ENCODE measurements around the gene TIMM29. TPM values are rescaled to one million over a fixed set of nuclear protein-coding genes. Genes with fewer than 3 reads are reported as not detected.

The TIMM29 gene
- total and polyA plus RNA-seq, 7 donors: 9.6 to 28.5 (median 22.6) TPM

- Histone ChIP-seq H3K27ac (no peak overlapping the region), H3K36me3 (no peaks in the 10 kb centered on the region), H3K27me3 (no peaks in the 10 kb centered on the region), H3K9me3 (no peaks in the 10 kb centered on the region), H3K4me3 (no peak overlapping the region), H3K4me1 (peaks cover 0 to 23% (median 12%) of the 10 kb centered on the region in 4 donors)
- no peak for DNase-seq
- intact Hi-C loops (cut with DNase I): no loop called here
- TF ChIP-seq POLR2A (IDR thresholded peaks at IDR 0.05) (no peak), POLR2AphosphoS5 (IDR thresholded peaks at IDR 0.05) (no peak), CTCF (IDR thresholded peaks at IDR 0.05) (no peak), EP300 (IDR thresholded peaks at IDR 0.05) (no peak)
- WGBS, 2 donors: 90 to 91% methylated on average over 8 of the region's 8 CpGs
Observed at GRCh38 chr19:10966809-10967208, 38.2 kb downstream of the TIMM29 start.

DNA sequence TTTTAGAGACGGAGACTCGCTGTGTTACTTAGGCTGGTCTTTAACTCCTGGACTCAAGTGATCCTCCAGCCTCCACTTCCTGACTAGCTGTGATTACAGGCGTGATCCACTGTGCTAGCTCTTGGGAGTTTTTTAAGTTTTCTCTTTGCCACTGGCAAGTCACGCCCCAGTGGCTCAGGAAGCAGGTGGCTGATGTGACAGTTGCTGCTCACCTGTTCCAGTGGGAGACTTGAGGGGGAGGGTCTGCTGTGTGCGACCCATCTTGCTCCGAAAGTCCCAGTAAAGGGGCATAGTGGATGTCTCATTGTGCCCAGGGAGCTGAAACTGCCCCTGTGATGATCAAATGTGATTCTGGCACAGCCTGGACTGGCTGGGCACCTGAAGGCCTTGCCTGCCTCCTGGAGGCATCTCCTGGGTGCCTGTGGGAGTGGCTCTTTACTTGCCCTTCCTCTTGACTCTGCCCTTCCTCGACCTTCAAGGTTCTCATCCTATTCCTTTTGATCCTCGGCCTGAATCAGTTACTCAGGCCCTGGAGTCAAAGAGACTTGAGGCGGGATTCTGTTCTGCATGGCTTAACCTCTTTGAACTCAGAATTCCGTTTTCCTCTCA lies 40.0 kb downstream of the TIMM29 start:
- no peak for TF ChIP-seq POLR2A (IDR thresholded peaks at IDR 0.05)
- peak overlapping the region in 1 of 4 donors; percentile 31 for H3K27ac ChIP-seq

DNA sequence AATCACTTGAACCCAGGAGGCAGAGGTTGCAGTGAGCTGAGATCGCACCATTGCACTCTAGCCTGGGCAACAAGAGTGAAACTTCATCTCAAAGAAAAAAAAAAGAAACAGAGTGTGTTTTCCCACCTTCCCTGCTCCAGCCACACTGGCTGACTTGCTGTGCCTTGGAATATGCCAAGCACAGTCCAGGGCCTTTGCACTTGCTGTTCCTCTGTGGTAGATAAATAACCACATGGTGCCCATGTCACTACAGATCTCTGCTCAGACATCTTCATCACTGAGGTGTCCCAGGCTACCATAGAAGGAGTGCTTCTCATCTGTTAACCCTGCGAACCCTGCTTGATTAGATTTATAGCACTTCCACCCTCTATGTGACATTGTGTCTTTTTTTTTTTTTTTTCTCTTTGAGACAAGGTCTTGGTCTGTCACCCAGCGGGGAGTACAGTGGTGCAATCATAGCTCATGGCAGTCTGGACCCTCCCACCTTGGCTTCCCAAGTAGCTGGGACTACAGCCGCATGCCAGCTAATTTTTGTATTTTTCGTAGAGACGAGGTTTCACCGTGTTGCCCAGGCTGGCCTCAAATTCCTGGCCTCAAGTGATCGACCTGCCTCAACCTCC lies 42.6 kb downstream of the TIMM29 start:
- H3K27me3 ChIP-seq: no peaks in the 10 kb centered on the region
- H3K9me3 ChIP-seq: no peaks in the 10 kb centered on the region
- H3K36me3 ChIP-seq: no peaks in the 10 kb centered on the region
- no peak for DNase-seq
- 94 to 95% methylated on average over 8 of the region's 8 CpGs for WGBS, 2 donors
- H3K4me3 ChIP-seq: no peak overlapping the region
- H3K27ac ChIP-seq: no peak overlapping the region
- TF ChIP-seq CTCF (IDR thresholded peaks at IDR 0.05): no peak
- no peak for TF ChIP-seq EP300 (IDR thresholded peaks at IDR 0.05)
- TF ChIP-seq POLR2AphosphoS5 (IDR thresholded peaks at IDR 0.05): no peak
- no peak for TF ChIP-seq POLR2A (IDR thresholded peaks at IDR 0.05)
- intact Hi-C loops (cut with DNase I): no loop called here
- peaks cover 0 to 13% (median 11%) of the 10 kb centered on the region in 4 donors for H3K4me1 ChIP-seq

More for the DNA sequence above, 40.0 kb downstream of the TIMM29 start:
- intact Hi-C loops (cut with DNase I): no loop called here
- WGBS, 2 donors: 24 to 41% methylated on average over 10 of the region's 10 CpGs
- H3K4me1 ChIP-seq: peaks cover 0 to 5% (median 0%) of the 10 kb centered on the region in 4 donors
- no peaks in the 10 kb centered on the region for H3K36me3 ChIP-seq
- H3K27me3 ChIP-seq: no peaks in the 10 kb centered on the region
- H3K9me3 ChIP-seq: no peaks in the 10 kb centered on the region
- no peak for DNase-seq
- H3K4me3 ChIP-seq: no peak overlapping the region

DNA sequence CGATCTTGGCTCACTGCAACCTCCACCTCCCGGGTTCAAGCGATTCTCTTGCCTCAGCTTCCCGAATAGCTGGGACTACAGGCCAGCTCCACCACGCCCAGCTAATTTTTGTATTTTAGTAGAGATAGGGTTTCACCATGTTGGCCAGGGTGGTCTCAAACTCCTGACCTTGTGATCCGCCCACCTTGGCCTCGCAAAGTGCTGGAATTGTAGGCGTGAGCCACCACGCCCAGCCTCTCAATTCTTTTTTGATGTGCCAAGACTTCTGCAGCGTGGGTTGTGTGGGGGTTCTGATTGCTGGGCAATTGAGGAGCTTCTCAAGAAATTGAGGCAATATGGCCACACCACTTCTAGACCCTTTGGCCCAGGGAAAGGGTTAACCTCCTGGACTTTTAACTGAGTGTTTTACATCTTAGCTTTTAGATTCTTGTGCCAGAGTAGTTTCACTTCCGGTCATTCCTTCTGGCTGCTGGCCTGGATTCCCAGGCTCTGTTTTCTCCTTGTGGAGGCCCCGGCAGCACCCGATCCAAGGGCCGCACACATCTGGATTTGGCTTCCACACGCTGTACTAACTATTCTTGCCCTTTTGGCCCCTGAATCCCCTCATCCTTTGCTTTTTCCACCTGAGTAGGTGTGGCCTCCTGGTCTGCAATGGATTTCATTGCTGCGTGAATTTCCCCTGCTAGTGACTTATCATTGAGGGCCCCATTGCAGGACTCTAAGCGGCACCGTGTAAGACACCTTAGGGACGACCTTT lies 46.9 kb downstream of the TIMM29 start:
- intact Hi-C loops (cut with DNase I): loop anchor here (5.0 kb wide), 1 partner anchor 38 kb away; no protein-coding TSS in a partner anchor
- TF ChIP-seq POLR2A (IDR thresholded peaks at IDR 0.05) (no peak), CTCF (IDR thresholded peaks at IDR 0.05) (no peak), EP300 (IDR thresholded peaks at IDR 0.05) (no peak), POLR2AphosphoS5 (IDR thresholded peaks at IDR 0.05) (no peak)
- Histone ChIP-seq H3K36me3 (no peaks in the 10 kb centered on the region), H3K4me1 (peaks cover 0 to 28% (median 24%) of the 10 kb centered on the region in 4 donors), H3K27me3 (no peaks in the 10 kb centered on the region), H3K4me3 (peak overlapping the region in 1 of 4 donors; percentile 8), H3K27ac (peak overlapping the region; percentile 48 to 68 (median 64)), H3K9me3 (no peaks in the 10 kb centered on the region)
- peak; percentile 83 for DNase-seq
- WGBS, 2 donors: 65 to 72% methylated on average over 19 of the region's 19 CpGs

All from sigmoid colon (tissue), 7 donors.